SHP77 (cell line): Measurements from ENCODE around the gene TLR6.
A peak's percentile ranks its signal among the peaks of the same experiment; 100 is the strongest.
"Not testable (repeated sequence)": the region's sequence is repeated elsewhere in the genome, so short reads cannot be mapped to it uniquely, and the experiment has no call there.

Experiments
- DNase-seq, 2 experiments: peaks; one replicate each; lab custom pipeline; 2025; lab: John Stamatoyannopoulos, UW

Gene TLR6

GRCh38 chr4:38787693-38788092 is 68.9 kb downstream of the TLR6 start:
- DNase-seq: no peak

GRCh38 chr4:38785901-38786402 is 70.7 kb downstream of the TLR6 start:
- DNase-seq: no peak

- no peak for DNase-seq
Measured at GRCh38 chr4:38785041-38785790, 71.4 kb downstream of the TLR6 start.

GRCh38 chr4:38784141-38784540 is 72.5 kb downstream of the TLR6 start:
- DNase-seq: no peak

- no peak for DNase-seq
Measured at GRCh38 chr4:38783109-38783460, 73.5 kb downstream of the TLR6 start.

- peak; percentile 10 to 12 for DNase-seq
Measured at GRCh38 chr4:38782452-38783108, 74.0 kb downstream of the TLR6 start, which contains the start of gene TLR10. Gene TLR10 (minus strand): TSS chr4:38782990. CDS start chr4:38775590, 7,400 bp downstream.

GRCh38 chr4:38781854-38782261 is 74.8 kb downstream of the TLR6 start:
- no peak for DNase-seq

- no peak for DNase-seq
Measured at GRCh38 chr4:38780833-38781484, 75.7 kb downstream of the TLR6 start.

GRCh38 chr4:38779790-38780189 is 76.8 kb downstream of the TLR6 start:
- DNase-seq: no peak

GRCh38 chr4:38777925-38778324 is 78.7 kb downstream of the TLR6 start:
- not testable (repeated sequence) for DNase-seq

- no peak for DNase-seq
Measured at GRCh38 chr4:38775326-38775725, 81.3 kb downstream of the TLR6 start.

- no peak for DNase-seq
Measured at GRCh38 chr4:38774181-38774955, 82.2 kb downstream of the TLR6 start.
